Endothelial cell (in vitro differentiated cells): ENCODE results near the gene STXBP1. TPM values are rescaled to one million over a fixed set of nuclear protein-coding genes. Genes with fewer than 3 reads are reported as not detected.
"Not testable (repeated sequence)": the region's sequence is repeated elsewhere in the genome, so short reads cannot be mapped to it uniquely, and the experiment has no call there.

Experiments
- DNase-seq: peaks from one replicate; pipeline ENCODE4 v3.0.0; 2021; ENCODE audit warnings: low spot score
- H3K27ac Mint-ChIP-seq: one replicate; pipeline ENCODE4 v1.8.0; 2021; ENCODE audit warnings: mixed read lengths, inconsistent platforms; ENCODE audit not compliant: unreplicated experiment
- H3K27me3 Mint-ChIP-seq: one replicate; pipeline ENCODE4 v1.8.0; 2021; ENCODE audit warnings: mild to moderate bottlenecking, moderate library complexity, mixed read lengths, inconsistent platforms; ENCODE audit not compliant: unreplicated experiment
- H3K36me3 Mint-ChIP-seq: one replicate; pipeline ENCODE4 v1.8.0; 2021; ENCODE audit warnings: mild to moderate bottlenecking, low read depth, mixed read lengths, inconsistent platforms; ENCODE audit not compliant: unreplicated experiment
- H3K4me1 Mint-ChIP-seq: one replicate; pipeline ENCODE4 v1.8.0; 2021; ENCODE audit warnings: mild to moderate bottlenecking, mixed read lengths, inconsistent platforms; ENCODE audit not compliant: unreplicated experiment
- H3K4me3 Mint-ChIP-seq: one replicate; pipeline ENCODE4 v1.8.0; 2021; ENCODE audit warnings: mild to moderate bottlenecking, mixed read lengths, inconsistent platforms; ENCODE audit not compliant: unreplicated experiment
- H3K9me3 Mint-ChIP-seq: one replicate; pipeline ENCODE4 v1.8.0; 2021; ENCODE audit warnings: mixed read lengths, inconsistent platforms; ENCODE audit not compliant: unreplicated experiment
- CTCF ChIP-seq: fragments of 200-600 bp; sonication (generic); IDR thresholded peaks from one replicate; pipeline ENCODE4 v1.5.0; 2021; ENCODE audit warnings: antibody characterized with exemption; ENCODE audit not compliant: unreplicated experiment
- total RNA-seq: library from RNA; stranded (reverse); fragmentation: NEBNext Ultra II Directional; extraction: Animal tissue kit (Norgen Biotek cat#: 25700); gene quantifications from one replicate; pipeline ENCODE4 v1.2.1, GENCODE V29; 2021; ENCODE audit not compliant: unreplicated experiment

The STXBP1 gene
- total RNA-seq, 1 donor from 2014 or later: 113 TPM

- H3K27ac Mint-ChIP-seq: peak overlapping the region; percentile 86
- peak; percentile 36 for TF ChIP-seq CTCF
- peak overlapping the region; percentile 76 for H3K4me3 Mint-ChIP-seq
- H3K27me3 Mint-ChIP-seq: no peaks in the 10 kb centered on the region
- peaks cover 5% of the 10 kb centered on the region for H3K36me3 Mint-ChIP-seq
- peak; percentile 80 for DNase-seq
- H3K4me1 Mint-ChIP-seq: peaks cover 26% of the 10 kb centered on the region
- H3K9me3 Mint-ChIP-seq: no peaks in the 10 kb centered on the region
These were observed 32.9 kb upstream of the STXBP1 start for GRCh38 chr9:127578952-127579853.

GRCh38 chr9:127580366-127580765 is 31.7 kb upstream of the STXBP1 start:
- Mint-ChIP-seq H3K4me3 (no peak overlapping the region), H3K27ac (no peak overlapping the region), H3K27me3 (no peaks in the 10 kb centered on the region), H3K4me1 (peaks cover 26% of the 10 kb centered on the region), H3K9me3 (no peaks in the 10 kb centered on the region), H3K36me3 (peaks cover 5% of the 10 kb centered on the region)
- DNase-seq: no peak
- TF ChIP-seq CTCF: no peak

GRCh38 chr9:127580879-127581475 is 31.1 kb upstream of the STXBP1 start:
- H3K4me1 Mint-ChIP-seq: peaks cover 25% of the 10 kb centered on the region
- peaks cover 3% of the 10 kb centered on the region for H3K27me3 Mint-ChIP-seq
- H3K9me3 Mint-ChIP-seq: no peaks in the 10 kb centered on the region
- TF ChIP-seq CTCF: no peak
- no peak for DNase-seq
- no peak overlapping the region for H3K4me3 Mint-ChIP-seq
- peaks cover 5% of the 10 kb centered on the region for H3K36me3 Mint-ChIP-seq
- H3K27ac Mint-ChIP-seq: no peak overlapping the region

- DNase-seq, H3K36me3 Mint-ChIP-seq, H3K27ac Mint-ChIP-seq, H3K4me3 Mint-ChIP-seq, H3K27me3 Mint-ChIP-seq, H3K9me3 Mint-ChIP-seq: not testable (repeated sequence)
- H3K4me1 Mint-ChIP-seq: peaks cover 25% of the 10 kb centered on the region
These were observed 27.6 kb upstream of the STXBP1 start for GRCh38 chr9:127584474-127584805.

- Mint-ChIP-seq H3K4me3 (no peak overlapping the region), H3K4me1 (peaks cover 22% of the 10 kb centered on the region), H3K27me3 (peaks cover 7% of the 10 kb centered on the region), H3K27ac (no peak overlapping the region), H3K36me3 (peaks cover 5% of the 10 kb centered on the region), H3K9me3 (no peaks in the 10 kb centered on the region)
- TF ChIP-seq CTCF: no peak
- DNase-seq: no peak
These were observed 26.8 kb upstream of the STXBP1 start for GRCh38 chr9:127585161-127585819.
